Head of caudate nucleus (tissue), 42 donors: Measurements from ENCODE around the gene CRYBA1.
"Not testable (repeated sequence)": the region's sequence is repeated elsewhere in the genome, so short reads cannot be mapped to it uniquely, and the experiment has no call there.

Source experiments
- DNase-seq, 42 donors: peaks; one replicate each; pipeline versions ENCODE4 v3.0.0 to v3.0.0-alpha.2; 2020 to 2021; ENCODE audit warnings: mixed read lengths in 7 of 42
- intact Hi-C: fragments of 100-400 bp; cut with DNase I; formaldehyde crosslinking; loops from one replicate; pipeline ENCODE4 v1.15.0; 2022

Gene CRYBA1

GRCh38 chr17:29246628-29247027, at the start of gene CRYBA1:
Gene CRYBA1 (plus strand): TSS chr17:29246859. CDS start chr17:29246864, 5 bp downstream.
- intact Hi-C loops = no loop called here
- DNase-seq = peak in 6 of 42 donors; percentile 3 to 46 (median 9)

GRCh38 chr17:29197516-29198272, 49.0 kb upstream of the CRYBA1 start:
- intact Hi-C loops = no loop called here
- peak in 4 of 42 donors; percentile 4 to 37 (median 22) for DNase-seq

- intact Hi-C loops = not testable (repeated sequence)
- peak in 5 of 42 donors; percentile 12 to 33 (median 23) for DNase-seq
Observed at GRCh38 chr17:29204068-29204804, 42.4 kb upstream of the CRYBA1 start.

GRCh38 chr17:29205047-29205446, 41.6 kb upstream of the CRYBA1 start:
- peak in 4 of 42 donors; percentile 12 to 47 (median 33) for DNase-seq
- intact Hi-C loops = no loop called here

- intact Hi-C loops = no loop called here
- DNase-seq = peak in 2 of 42 donors; percentile 7 to 8
Observed at GRCh38 chr17:29207975-29208374, 38.7 kb upstream of the CRYBA1 start.

- intact Hi-C loops = no loop called here
- peak in 3 of 42 donors; percentile 7 to 30 (median 12) for DNase-seq
Observed at GRCh38 chr17:29209073-29209472, 37.6 kb upstream of the CRYBA1 start.

GRCh38 chr17:29210879-29211278, 35.8 kb upstream of the CRYBA1 start:
- DNase-seq = peak in 1 of 42 donors; percentile 13
- intact Hi-C loops = no loop called here

- DNase-seq = no peak
- intact Hi-C loops = no loop called here
Observed at GRCh38 chr17:29212094-29212631, 34.5 kb upstream of the CRYBA1 start.

GRCh38 chr17:29212681-29213121, 34.0 kb upstream of the CRYBA1 start:
- intact Hi-C loops = no loop called here
- peak; percentile 40 to 93 (median 78) for DNase-seq

GRCh38 chr17:29214215-29215146, 32.2 kb upstream of the CRYBA1 start:
- DNase-seq = peak in 2 of 42 donors; percentile 35 to 63
- intact Hi-C loops = loop anchor here (5.0 kb wide), 3 partner anchors 37 to 78 kb away; partner anchors contain the start of gene NUFIP2

- DNase-seq = peak in 2 of 42 donors; percentile 3 to 36
- intact Hi-C loops = loop anchor here (5.0 kb wide), 3 partner anchors 38 to 77 kb away; partner anchors contain the start of gene NUFIP2
Observed at GRCh38 chr17:29215174-29215573, 31.5 kb upstream of the CRYBA1 start.

- intact Hi-C loops = loop anchor here (5.0 kb wide), 3 partner anchors 38 to 77 kb away; partner anchors contain the start of gene NUFIP2
- peak in 1 of 42 donors; percentile 4 for DNase-seq
Observed at GRCh38 chr17:29215717-29216116, 30.9 kb upstream of the CRYBA1 start.

GRCh38 chr17:29216181-29216580, 30.5 kb upstream of the CRYBA1 start:
- intact Hi-C loops = loop anchor here (5.0 kb wide), 3 partner anchors 39 to 76 kb away; partner anchors contain the start of gene NUFIP2

GRCh38 chr17:29216856-29217255, 29.8 kb upstream of the CRYBA1 start:
- peak in 1 of 42 donors; percentile 0 for DNase-seq
- intact Hi-C loops = loop anchor here (5.0 kb wide), 3 partner anchors 40 to 75 kb away; partner anchors contain the start of gene NUFIP2

More at GRCh38 chr17:29216181-29216580, 30.5 kb upstream of the CRYBA1 start:
- DNase-seq = peak in 1 of 42 donors; percentile 1

- intact Hi-C loops = loop anchor here (5.0 kb wide), 3 partner anchors 42 to 73 kb away; partner anchors contain the start of gene NUFIP2
- peak; percentile 64 to 98 (median 88) for DNase-seq
Observed at GRCh38 chr17:29219378-29220047, 27.1 kb upstream of the CRYBA1 start.

GRCh38 chr17:29221338-29221737, 25.3 kb upstream of the CRYBA1 start:
- intact Hi-C loops = not testable (repeated sequence)
- DNase-seq = peak in 1 of 42 donors; percentile 22

GRCh38 chr17:29225396-29225795, 21.3 kb upstream of the CRYBA1 start:
- intact Hi-C loops = no loop called here
- DNase-seq = no peak
